ENCODE results near the gene NFIB. TPM values are rescaled to one million over a fixed set of nuclear protein-coding genes. Genes with fewer than 3 reads are reported as not detected.

The NFIB gene
- total and polyA plus RNA-seq, 10 of the 15 experiments (the other 5 are each of a cell fraction or from before 2014, with no cell fraction given), result under 0.01 to 0.19 (median 0.05) TPM; not detected in 3

DNA sequence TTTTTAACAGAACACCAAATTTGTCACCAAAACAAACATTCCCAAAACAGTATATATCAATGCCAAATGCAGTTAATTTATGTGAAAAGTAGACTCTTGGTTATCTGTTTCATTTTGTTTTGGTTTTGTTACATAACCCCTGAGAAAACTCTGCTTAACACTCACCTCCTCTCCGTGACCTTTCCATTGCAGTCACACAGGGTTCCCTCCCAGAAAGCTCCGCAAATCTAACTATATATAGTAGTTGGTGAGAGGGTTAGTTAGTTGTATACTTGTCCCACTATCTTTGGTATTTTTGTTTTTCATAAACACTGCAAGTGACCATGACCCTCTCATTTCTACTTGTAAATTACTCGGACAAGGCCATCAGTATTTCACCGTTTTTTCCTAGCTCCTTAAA is 25.5 kb downstream of the NFIB start (continued):
- TF ChIP-seq MTA2 (IDR thresholded peaks at IDR 0.05; ENCODE audit: low read depth), result no peak
- no peak for TF ChIP-seq KAT2A (conservative IDR thresholded peaks at IDR 0.05; ENCODE audit: control insufficient read depth, low read depth, low read length)
- no peak for TF ChIP-seq SIN3A (IDR thresholded peaks at IDR 0.05; ENCODE audit: low read depth, low read length)

- Histone ChIP-seq H3K79me2 (ENCODE audit: control insufficient read depth, insufficient read depth, low read length) (no peaks in the 10 kb centered on the region), H3K27me3 (replicated peaks in 1 of 2; ENCODE audit: control insufficient read depth in 2 of 2, insufficient read depth in 2 of 2, low read length in 1 of 2) (no peaks in the 10 kb centered on the region), H3K9me3 (replicated peaks; ENCODE audit: control insufficient read depth, insufficient read depth, low read length) (no peaks in the 10 kb centered on the region), H3K36me3 (ENCODE audit: control insufficient read depth in 2 of 2, insufficient read depth in 2 of 2, low read length in 1 of 2) (no peaks in the 10 kb centered on the region), H3K4me1 (ENCODE audit: control insufficient read depth, insufficient read depth, low read length) (no peaks in the 10 kb centered on the region), H3K4me3 (no peak overlapping the region), H2AFZ (ENCODE audit: control insufficient read depth, low read depth, low read length) (no peak overlapping the region), H4K20me1 (ENCODE audit: control insufficient read depth, insufficient read depth) (no peaks in the 10 kb centered on the region), H3K9ac (ENCODE audit: control insufficient read depth, insufficient read depth, low read length) (no peak overlapping the region), H3K27ac (ENCODE audit: control insufficient read depth, insufficient read depth) (no peak overlapping the region), H3K4me2 (ENCODE audit: control insufficient read depth, insufficient read depth) (no peak overlapping the region)
- ChIA-PET SMC1A (ENCODE audit: uncharacterized antibody, unreplicated experiment) (interaction anchor here (0.5 kb wide), 1 partner anchor 40 kb away, joined by 3 read pairs; no protein-coding TSS in a partner anchor), POLR2A (no interaction called here), CTCF (no interaction called here), RAD21 (ENCODE audit: unreplicated experiment) (no interaction called here)
- in situ Hi-C loops (cut with MboI), result no loop called here
- intact Hi-C loops (cut with micrococcal nuclease; ENCODE audit: unreplicated experiment), result no loop called here
- WGBS (ENCODE audit: insufficient coverage, insufficient replicate concordance, low lambda C conversion rate, missing lambda C conversion rate), result 100% methylated on average over 1 of the region's 1 CpG
- DNase-seq (ENCODE audit: low read depth, low spot score), result no peak
- no TSS peak for BruUV-seq (replicated peaks)
- no peak for ATAC-seq
- no peak for TF ChIP-seq TAF1 (IDR thresholded peaks at IDR 0.05; ENCODE audit: borderline replicate concordance, low read depth, low read length)
- no peak for TF ChIP-seq ATF3 (IDR thresholded peaks at IDR 0.05; ENCODE audit: borderline replicate concordance, extremely low read depth, low read depth, low read length)
- TF ChIP-seq MYC (IDR thresholded peaks at IDR 0.05; ENCODE audit: insufficient read depth, insufficient read length, insufficient replicate concordance, low read length, severe bottlenecking), result no peak
- TF ChIP-seq JUNB (IDR thresholded peaks at IDR 0.05), result no peak
- TF ChIP-seq CREM (IDR thresholded peaks at IDR 0.05; ENCODE audit: low read depth), result no peak
- FAIRE-seq, result no peak
Measured at GRCh38 chr9:14286121-14286520, 27.8 kb downstream of the NFIB start.

Data from GM12878 (cell line).